Sigmoid colon (tissue), 3 donors: ENCODE data around the gene C1GALT1.

Experiments
- CTCF ChIP-seq, 4 experiments: fragments of 450-650 bp in 3 of 4; fragments of 200-600 bp in 1 of 4; IDR thresholded peaks; one replicate each; pipeline ENCODE4 v1.5.1; 2016 to 2019; ENCODE audit warnings: antibody characterized with exemption in 4 of 4, mild to moderate bottlenecking in 3 of 4, moderate library complexity in 2 of 4
- POLR2A ChIP-seq, 2 donors: fragments of 450-650 bp; IDR thresholded peaks; one replicate each; pipeline ENCODE4 v1.6.1; 2016; ENCODE audit warnings: antibody characterized with exemption in 2 of 2, mild to moderate bottlenecking in 2 of 2, moderate library complexity in 2 of 2

GRCh38 chr7:7165372-7165771 lies 17.0 kb upstream of the C1GALT1 start:
- TF ChIP-seq POLR2A (IDR thresholded peaks at IDR 0.05) (no peak), CTCF (IDR thresholded peaks at IDR 0.05) (no peak)
